GM18520 (cell line): Measurements from ENCODE around the gene TMEM35B.
A peak's percentile ranks its signal among the peaks of the same experiment; 100 is the strongest.
"Not testable (repeated sequence)": the region's sequence is repeated elsewhere in the genome, so short reads cannot be mapped to it uniquely, and the experiment has no call there.

ENCODE experiments used
- ATAC-seq: cut with Tn5 transposase; IDR thresholded peaks from one replicate; pipeline ENCODE4 v1.9.1; 2021; ENCODE audit not compliant: unreplicated experiment

The TMEM35B gene

DNA sequence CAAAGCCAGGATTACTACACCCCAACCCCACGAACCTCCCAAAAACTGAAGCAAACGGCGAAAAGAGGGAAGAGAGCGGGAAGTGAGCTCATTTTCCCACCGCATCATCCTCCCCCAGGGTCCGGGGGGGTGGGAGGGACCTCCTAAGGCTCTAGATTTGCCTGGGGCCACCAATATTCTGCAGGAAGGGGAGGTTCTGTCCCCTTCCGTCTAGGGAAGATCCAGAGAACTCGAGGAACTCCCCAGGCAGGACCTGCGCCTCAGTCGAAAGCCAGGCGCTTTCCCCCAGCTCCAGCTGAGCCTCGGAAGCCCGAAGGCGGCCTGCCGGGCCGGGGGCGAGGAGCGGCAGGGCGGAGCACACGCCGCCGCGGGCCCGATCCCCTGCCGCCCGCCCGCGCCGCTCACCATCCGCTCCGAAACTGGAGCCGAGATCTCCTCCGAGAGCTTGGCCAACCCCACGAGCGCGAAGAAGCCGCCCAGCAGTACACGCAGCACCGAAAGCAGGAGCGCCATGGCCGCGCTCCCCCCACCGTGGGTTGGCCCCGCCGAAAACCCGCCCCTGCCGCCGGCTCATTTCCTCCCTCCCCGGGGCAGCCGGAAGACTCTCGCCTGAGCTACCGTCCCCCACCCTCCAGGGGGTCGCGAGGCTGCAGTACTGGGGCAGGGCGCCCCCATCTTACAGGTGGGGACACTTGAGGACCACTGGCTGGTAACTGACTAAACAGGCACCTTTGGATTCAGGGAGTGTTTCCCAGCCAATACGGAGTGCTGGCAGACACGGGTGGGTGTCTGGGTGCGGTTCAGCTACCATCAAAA, at the start of gene TMEM35B:
Gene TMEM35B, minus strand, starts transcription at position 555 of the 816 bp plus-strand sequence. Its CDS starts 42 bp downstream, at position 513.
- ATAC-seq = peak; percentile 61

DNA sequence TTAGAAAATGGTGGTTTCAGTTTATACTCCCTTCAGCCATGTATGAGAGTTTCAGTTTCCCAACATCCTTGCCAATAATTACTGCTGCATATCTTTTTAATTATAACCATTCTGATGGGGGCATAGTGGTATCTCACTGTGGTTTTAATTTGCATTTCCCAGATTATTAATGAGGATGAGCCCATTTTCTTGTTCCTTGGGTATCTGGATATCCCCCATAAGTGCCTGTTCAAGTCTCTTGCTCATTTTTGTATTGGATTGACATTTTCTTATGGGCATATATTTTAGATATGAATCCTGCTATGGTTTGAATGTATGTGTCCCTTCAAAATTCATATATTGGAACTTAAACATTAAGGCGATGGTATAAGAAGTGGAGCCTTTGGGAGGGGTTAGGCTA, 48.2 kb upstream of the TMEM35B start:
- no peak for ATAC-seq

DNA sequence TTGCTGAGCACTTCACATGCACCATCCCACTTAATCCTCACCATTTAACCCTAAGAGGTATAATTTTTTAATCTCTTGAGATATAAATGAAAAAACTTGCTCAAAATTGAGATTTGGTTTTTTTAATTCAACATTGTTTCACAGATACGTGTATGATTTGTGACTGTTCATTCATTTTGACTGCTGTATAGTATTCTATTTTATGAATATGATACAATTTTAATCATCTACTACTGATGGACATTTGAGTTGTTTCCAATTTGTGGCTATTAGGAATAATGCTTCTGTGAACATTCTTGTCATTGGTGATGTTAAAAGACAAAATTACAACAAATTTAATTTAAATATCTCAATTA, 47.2 kb upstream of the TMEM35B start:
- ATAC-seq = no peak

GRCh38 chr1:35030756-35031446, 45.8 kb upstream of the TMEM35B start:
- ATAC-seq = no peak

- no peak for ATAC-seq
Observed at GRCh38 chr1:35030338-35030737, 45.2 kb upstream of the TMEM35B start.

- no peak for ATAC-seq
Observed at GRCh38 chr1:35029761-35030160, 44.6 kb upstream of the TMEM35B start.

DNA sequence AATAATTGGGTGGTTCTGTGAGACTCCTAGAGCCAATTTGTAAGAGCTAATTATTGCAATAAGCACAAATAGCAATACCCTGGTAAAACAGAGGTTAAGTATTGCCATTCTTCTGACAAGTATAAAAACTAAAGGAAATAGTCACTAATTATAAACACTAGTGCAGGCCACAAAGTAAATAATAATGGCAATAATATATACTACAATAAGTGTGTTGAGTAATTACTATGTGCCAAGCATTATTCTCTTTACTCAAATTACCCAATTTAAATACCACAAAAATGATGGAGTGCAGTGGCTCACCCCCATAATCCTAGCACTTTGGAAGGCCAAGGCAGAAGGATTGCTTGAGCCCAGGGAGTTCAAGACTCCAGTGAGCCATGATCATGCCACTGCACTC, 31.3 kb upstream of the TMEM35B start:
- ATAC-seq = no peak

GRCh38 chr1:35014486-35014885, 29.3 kb upstream of the TMEM35B start:
- ATAC-seq = no peak

GRCh38 chr1:35005711-35006110, 20.6 kb upstream of the TMEM35B start:
- ATAC-seq = no peak

DNA sequence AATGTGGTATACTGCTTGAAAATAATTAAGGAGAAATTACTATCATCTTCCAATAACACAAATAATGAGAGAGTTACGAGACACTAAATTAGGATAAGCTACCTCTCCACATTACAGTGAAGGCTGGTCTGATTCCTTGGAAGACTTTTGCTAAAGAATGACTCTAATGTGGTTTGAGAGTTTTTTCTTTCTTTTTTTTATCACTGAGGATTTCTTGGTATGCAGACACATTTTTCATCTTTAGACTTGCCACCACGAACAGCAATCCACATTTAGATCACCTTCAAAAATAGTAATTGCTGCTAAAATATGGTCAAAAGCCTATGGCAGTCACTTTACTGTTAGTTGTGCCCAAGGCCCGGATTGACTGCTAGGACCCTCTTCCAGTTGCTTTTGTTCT, 16.6 kb upstream of the TMEM35B start:
- no peak for ATAC-seq

- no peak for ATAC-seq
Observed at GRCh38 chr1:34994878-34995277, 9.7 kb upstream of the TMEM35B start.

DNA sequence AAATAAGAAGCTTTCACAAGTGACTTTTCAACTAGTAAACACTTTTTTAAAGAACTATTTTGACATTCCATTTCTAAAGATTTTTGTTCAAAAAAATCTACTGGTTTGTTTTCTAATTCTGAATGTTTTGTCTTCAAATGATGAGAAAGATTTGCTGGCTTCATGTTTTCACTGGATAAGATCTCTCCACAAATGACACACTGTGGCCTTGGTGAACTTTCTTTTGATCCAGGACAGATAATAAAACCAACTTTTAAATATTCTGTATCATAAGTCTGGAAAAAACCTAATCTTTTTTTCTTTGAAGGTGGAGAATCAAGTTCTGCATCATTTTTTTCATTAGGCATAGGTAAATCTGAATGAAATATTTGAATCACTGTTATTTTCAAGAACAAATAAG, 3.4 kb upstream of the TMEM35B start:
- no peak for ATAC-seq

- no peak for ATAC-seq
Observed at GRCh38 chr1:34988147-34988546, 3.0 kb upstream of the TMEM35B start.

DNA sequence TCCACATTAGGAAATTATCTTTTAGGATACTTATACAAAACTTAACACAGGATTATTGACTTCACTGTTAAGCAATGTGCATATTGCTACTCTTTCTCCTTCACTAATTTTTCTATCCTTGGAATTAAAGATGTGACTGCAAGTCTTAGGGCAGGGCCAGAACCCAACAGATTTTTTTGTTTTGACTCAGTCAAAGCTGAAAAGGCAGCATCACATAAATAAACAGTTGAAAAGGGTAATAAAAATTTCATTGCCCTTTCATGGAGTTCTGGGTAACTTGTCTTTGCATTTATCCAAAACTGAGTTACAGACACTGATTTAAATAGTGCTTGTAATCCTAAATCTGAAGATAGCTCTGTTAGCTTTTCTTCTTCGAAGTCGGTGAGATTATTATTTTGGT, 1.9 kb upstream of the TMEM35B start:
- no peak for ATAC-seq

GRCh38 chr1:34985609-34985904, 410 bp upstream of the TMEM35B start:
- not testable (repeated sequence) for ATAC-seq

- ATAC-seq = no peak
Observed at GRCh38 chr1:34984435-34984792, 733 bp downstream of the TMEM35B start.

GRCh38 chr1:34983700-34984355, 1.3 kb downstream of the TMEM35B start:
- ATAC-seq = no peak

- no peak for ATAC-seq
Observed at GRCh38 chr1:34982820-34983376, 2.2 kb downstream of the TMEM35B start.

DNA sequence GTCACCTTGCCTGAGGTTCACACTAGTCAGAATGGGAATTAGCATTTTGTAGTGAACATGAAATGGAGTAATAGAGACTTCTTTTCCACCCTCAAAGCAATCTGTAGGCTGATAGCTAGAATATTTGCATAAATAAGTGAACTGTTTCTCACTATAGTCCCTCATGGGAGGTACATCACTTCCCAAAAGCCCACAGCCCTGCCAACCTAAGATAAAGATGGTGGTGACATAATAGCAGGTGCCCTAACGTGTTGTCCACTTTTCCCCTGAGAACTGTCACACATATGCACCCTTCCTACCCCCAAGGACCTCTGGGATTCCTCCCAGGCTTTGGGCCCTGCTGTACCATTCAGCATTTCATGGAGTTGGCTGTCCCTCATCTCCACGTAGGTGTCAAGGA, 4.4 kb downstream of the TMEM35B start:
- no peak for ATAC-seq

- ATAC-seq = no peak
Observed at GRCh38 chr1:34978921-34979320, 6.2 kb downstream of the TMEM35B start.

GRCh38 chr1:34977858-34978257, 7.3 kb downstream of the TMEM35B start:
- no peak for ATAC-seq

- no peak for ATAC-seq
Observed at GRCh38 chr1:34977210-34977471, 8.0 kb downstream of the TMEM35B start.
